Adrenal gland (tissue), 12 donors: ENCODE results near the gene RAMP1. TPM values are rescaled to one million over a fixed set of nuclear protein-coding genes. Genes with fewer than 3 reads are reported as not detected.

Experiments
- DNase-seq, 7 donors: peaks; one replicate each; pipeline ENCODE4 v3.0.0-alpha.2; 2019 to 2020
- H3K27ac ChIP-seq, 5 donors: fragments of 200-600 bp; sonication (generic) in 4 of 5; 1 replicate in 3 of 5; 2 replicates in 2 of 5; pipeline versions ENCODE4 v1.5.1 to v1.8.0; 2016 to 2020; ENCODE audit warnings: mild to moderate bottlenecking in 1 of 5
- H3K27me3 ChIP-seq: fragments of 200-600 bp; 2 replicates; pipeline ENCODE4 v1.8.0; 2021
- H3K36me3 ChIP-seq, 2 donors: fragments of 200-600 bp; replicated peaks in 1 of 2; 1 replicate in 1 of 2; 2 replicates in 1 of 2; pipeline versions ENCODE4 v1.5.1 to v1.8.0; 2018 to 2022
- H3K4me1 ChIP-seq, 2 donors: fragments of 200-600 bp; replicated peaks in 1 of 2; 1 replicate in 1 of 2; 2 replicates in 1 of 2; pipeline versions ENCODE4 v1.5.1 to v1.8.0; 2018 to 2021
- H3K4me3 ChIP-seq, 4 donors: fragments of 200-600 bp; sonication (generic) in 3 of 4; one replicate each; pipeline ENCODE4 v1.5.1; 2016 to 2018
- H3K9me3 ChIP-seq, 3 donors: fragments of 200-600 bp; sonication (generic) in 1 of 3; replicated peaks in 1 of 3; 1 replicate in 2 of 3; 2 replicates in 1 of 3; pipeline versions ENCODE4 v1.5.1 to v1.8.0; 2016 to 2021
- POLR2A ChIP-seq, 2 donors: fragments of 450-650 bp; IDR thresholded peaks; one replicate each; pipeline ENCODE4 v1.6.1; 2017; ENCODE audit warnings: antibody characterized with exemption in 2 of 2, mild to moderate bottlenecking in 2 of 2, moderate library complexity in 1 of 2
- WGBS, 4 donors: extraction: QIAGEN DNeasy Blood & Tissue Kit in 2 of 4; methylation state at CpG; one replicate each; pipeline versions ENCODE4 v1.1.5 to v1.1.7; 2013 to 2017; 5-methylcytosine and 5-hydroxymethylcytosine counted together
- intact Hi-C, 2 donors: fragments of 100-400 bp; cut with DNase I; formaldehyde crosslinking; loops; one replicate each; pipeline versions ENCODE4 v1.14.1 to v1.15.0; 2022 to 2023
- polyA plus RNA-seq, 3 donors: library from polyadenylated mRNA; stranded (reverse); fragments of 200-250 nt in 2 of 3; fragments of 350-450 nt in 1 of 3; fragmentation: Illumina TruSeq in 1 of 3; extraction: RNeasy Lipid Tissue Mini Kit (QIAGEN cat#74804) in 1 of 3; gene quantifications; one replicate each; pipeline ENCODE4 v1.2.3, GENCODE V29; 2013 to 2014
- total RNA-seq, 9 donors: library from RNA; depleted of rRNA in 4 of 9; stranded (reverse); fragments of >200 nt in 4 of 9; fragments of 120-200 nt in 1 of 9; fragmentation: NEBNext Ultra II Directional in 1 of 9; extraction: Animal tissue kit (Norgen Biotek cat#: 25700) in 1 of 9; gene quantifications; one replicate each; pipeline versions ENCODE4 v1.1.0 to v1.2.4, GENCODE V29; 2013 to 2023
- TF ChIP-seq, protein P1 (sequence below), 6 experiments: fragments of 450-650 bp in 4 of 6; fragments of 200-600 bp in 2 of 6; sonication (generic) in 1 of 6; IDR thresholded peaks; 1 replicate in 5 of 6; 2 replicates in 1 of 6; pipeline versions ENCODE4 v1.5.1 to v1.8.0; 2016 to 2021; ENCODE audit warnings: antibody characterized with exemption in 6 of 6, mild to moderate bottlenecking in 2 of 6, moderate library complexity in 1 of 6
- donor health status: healthy with polysubstance abuse.
- donor health status: Bipolar disorder and iron deficiency.
- donor health status: DM: yes; HTN: yes; CAD: no.
- donor health status: DM: no; HTN: no; CAD: no.
- donor health status: DM: no; HTN: no; CAD: no.
- donor health status: DM: yes; HTN: yes; CAD: no.

RAMP1 gene
- total and polyA plus RNA-seq, 12 donors, result 2.4 to 72.6 (median 17.2) TPM

GRCh38 chr2:237951878-237952277 lies 92.5 kb downstream of the RAMP1 start:
- DNase-seq, result no peak
- Histone ChIP-seq H3K36me3 (no peaks in the 10 kb centered on the region), H3K27me3 (peaks cover 12% of the 10 kb centered on the region), H3K27ac (no peak overlapping the region), H3K4me1 (no peaks in the 10 kb centered on the region), H3K9me3 (no peaks in the 10 kb centered on the region), H3K4me3 (no peak overlapping the region)
- TF ChIP-seq, protein P1, sequence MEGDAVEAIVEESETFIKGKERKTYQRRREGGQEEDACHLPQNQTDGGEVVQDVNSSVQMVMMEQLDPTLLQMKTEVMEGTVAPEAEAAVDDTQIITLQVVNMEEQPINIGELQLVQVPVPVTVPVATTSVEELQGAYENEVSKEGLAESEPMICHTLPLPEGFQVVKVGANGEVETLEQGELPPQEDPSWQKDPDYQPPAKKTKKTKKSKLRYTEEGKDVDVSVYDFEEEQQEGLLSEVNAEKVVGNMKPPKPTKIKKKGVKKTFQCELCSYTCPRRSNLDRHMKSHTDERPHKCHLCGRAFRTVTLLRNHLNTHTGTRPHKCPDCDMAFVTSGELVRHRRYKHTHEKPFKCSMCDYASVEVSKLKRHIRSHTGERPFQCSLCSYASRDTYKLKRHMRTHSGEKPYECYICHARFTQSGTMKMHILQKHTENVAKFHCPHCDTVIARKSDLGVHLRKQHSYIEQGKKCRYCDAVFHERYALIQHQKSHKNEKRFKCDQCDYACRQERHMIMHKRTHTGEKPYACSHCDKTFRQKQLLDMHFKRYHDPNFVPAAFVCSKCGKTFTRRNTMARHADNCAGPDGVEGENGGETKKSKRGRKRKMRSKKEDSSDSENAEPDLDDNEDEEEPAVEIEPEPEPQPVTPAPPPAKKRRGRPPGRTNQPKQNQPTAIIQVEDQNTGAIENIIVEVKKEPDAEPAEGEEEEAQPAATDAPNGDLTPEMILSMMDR (IDR thresholded peaks at IDR 0.05), result no peak
- no peak for TF ChIP-seq POLR2A (IDR thresholded peaks at IDR 0.05)
- intact Hi-C loops, result no loop called here
- WGBS, 4 donors, result 77 to 87% (median 81%) methylated on average over 3 of the region's 3 CpGs

GRCh38 chr2:237952851-237953250 lies 93.4 kb downstream of the RAMP1 start:
- intact Hi-C loops, result no loop called here
- Histone ChIP-seq H3K36me3 (no peaks in the 10 kb centered on the region), H3K27ac (no peak overlapping the region), H3K4me3 (no peak overlapping the region), H3K27me3 (peaks cover 12% of the 10 kb centered on the region), H3K4me1 (no peaks in the 10 kb centered on the region), H3K9me3 (no peaks in the 10 kb centered on the region)
- TF ChIP-seq POLR2A (IDR thresholded peaks at IDR 0.05), result no peak
- TF ChIP-seq, protein P1 (IDR thresholded peaks at IDR 0.05), result no peak
- 76 to 81% (median 79%) methylated on average over 2 of the region's 2 CpGs for WGBS, 4 donors
- DNase-seq, result no peak

- Histone ChIP-seq H3K9me3 (no peaks in the 10 kb centered on the region), H3K27me3 (peaks cover 12% of the 10 kb centered on the region), H3K4me1 (no peaks in the 10 kb centered on the region), H3K4me3 (no peak overlapping the region), H3K27ac (no peak overlapping the region), H3K36me3 (no peaks in the 10 kb centered on the region)
- intact Hi-C loops, result no loop called here
- TF ChIP-seq, protein P1 (IDR thresholded peaks at IDR 0.05), result no peak
- DNase-seq, result no peak
- WGBS, 4 donors, result 6 to 12% (median 8%) methylated on average over 14 to 64 of the region's 64 CpGs
Measured at GRCh38 chr2:237955640-237956401, 96.4 kb downstream of the RAMP1 start.

- H3K36me3 ChIP-seq, result no peaks in the 10 kb centered on the region
- intact Hi-C loops, result no loop called here
- no peak overlapping the region for H3K27ac ChIP-seq
- DNase-seq, result no peak
- H3K4me1 ChIP-seq, result no peaks in the 10 kb centered on the region
- no peaks in the 10 kb centered on the region for H3K9me3 ChIP-seq
- H3K4me3 ChIP-seq, result no peak overlapping the region
- WGBS, 4 donors, result 18 to 47% (median 20%) methylated on average over 8 to 23 of the region's 23 CpGs; no CpG with 5 or more reads in 1 of the 4 donors
- no peak for TF ChIP-seq POLR2A (IDR thresholded peaks at IDR 0.05)
- TF ChIP-seq, protein P1 (IDR thresholded peaks at IDR 0.05), result no peak
- H3K27me3 ChIP-seq, result peaks cover 12% of the 10 kb centered on the region
Measured at GRCh38 chr2:237956402-237956736, 96.9 kb downstream of the RAMP1 start.
